Small intestine (tissue), 7 donors: ENCODE measurements around the gene CCDC172. TPM values are rescaled to one million over a fixed set of nuclear protein-coding genes. Genes with fewer than 3 reads are reported as not detected.

Experiments
- DNase-seq, 2 donors: peaks; one replicate each; pipeline versions ENCODE4 v3.0.0 to v3.0.0-alpha.2; 2013
- FAIRE-seq: peaks from 2 replicates; lab custom pipeline; 2012; peaks lifted over from hg19 to GRCh38; lab: Jason Lieb, UNC
- H3K27ac ChIP-seq, 3 donors: one replicate each; pipeline ENCODE4 v1.5.1; 2013; ENCODE audit warnings: low read length in 2 of 3, mild to moderate bottlenecking in 2 of 3, control low read depth in 1 of 3, inconsistent platforms in 1 of 3, low read depth in 1 of 3, moderate library complexity in 1 of 3
- H3K27me3 ChIP-seq, 3 donors: one replicate each; pipeline ENCODE4 v1.6.1; 2013; ENCODE audit warnings: low read length in 3 of 3, inconsistent platforms in 1 of 3; ENCODE audit not compliant: control insufficient read depth in 3 of 3, insufficient read depth in 3 of 3
- H3K36me3 ChIP-seq, 3 donors: one replicate each; pipeline ENCODE4 v1.6.1; 2013; ENCODE audit warnings: low read length in 3 of 3, inconsistent platforms in 1 of 3, low read depth in 1 of 3, mild to moderate bottlenecking in 1 of 3, moderate library complexity in 1 of 3; ENCODE audit not compliant: control insufficient read depth in 3 of 3, insufficient read depth in 2 of 3
- H3K4me1 ChIP-seq, 3 donors: one replicate each; pipeline ENCODE4 v1.6.1; 2013; ENCODE audit warnings: low read length in 2 of 3, inconsistent platforms in 1 of 3, low read depth in 1 of 3, mild to moderate bottlenecking in 1 of 3, moderate library complexity in 1 of 3; ENCODE audit not compliant: control insufficient read depth in 3 of 3, insufficient read depth in 2 of 3
- H3K4me3 ChIP-seq, 3 donors: one replicate each; pipeline ENCODE4 v1.5.1; 2013; ENCODE audit warnings: low read length in 3 of 3, control low read depth in 1 of 3, inconsistent platforms in 1 of 3, low read depth in 1 of 3, mild to moderate bottlenecking in 1 of 3, moderate library complexity in 1 of 3
- H3K9me3 ChIP-seq, 2 donors: one replicate each; pipeline ENCODE4 v1.6.1; 2013; ENCODE audit warnings: low read depth in 1 of 2, low read length in 1 of 2; ENCODE audit not compliant: control insufficient read depth in 2 of 2, insufficient read depth in 1 of 2
- WGBS, 3 donors: extraction: QIAGEN DNeasy Blood & Tissue Kit; methylation state at CpG; one replicate each; pipeline ENCODE4 v1.1.7; 2013; 5-methylcytosine and 5-hydroxymethylcytosine counted together
- polyA plus RNA-seq, 4 donors: library from polyadenylated mRNA; stranded (reverse) in 3 of 4; unstranded in 1 of 4; fragments of 200-250 nt in 3 of 4; fragments of 120-200 nt in 1 of 4; gene quantifications; one replicate each; pipeline versions ENCODE4 v1.2.1 to v1.2.3, GENCODE V29; 2013
- donor health status: healthy with polysubstance abuse.
- donor health status: control.
- donor health status: control.
- donor health status: Bipolar disorder and iron deficiency.
- donor health status: healthy.

CCDC172 gene
- polyA plus RNA-seq, 4 donors, result not detected

GRCh38 chr10:116296291-116296721 lies 27.9 kb upstream of the CCDC172 start:
- H3K27me3 ChIP-seq, result no peaks in the 10 kb centered on the region
- H3K4me3 ChIP-seq, result no peak overlapping the region
- DNase-seq (no peak), FAIRE-seq (no peak)
- no peaks in the 10 kb centered on the region for H3K9me3 ChIP-seq
- H3K36me3 ChIP-seq, result no peaks in the 10 kb centered on the region
- WGBS, 3 donors, result 53 to 60% (median 53%) methylated on average over 7 of the region's 7 CpGs
- H3K4me1 ChIP-seq, result no peaks in the 10 kb centered on the region
- H3K27ac ChIP-seq, result no peak overlapping the region

DNA sequence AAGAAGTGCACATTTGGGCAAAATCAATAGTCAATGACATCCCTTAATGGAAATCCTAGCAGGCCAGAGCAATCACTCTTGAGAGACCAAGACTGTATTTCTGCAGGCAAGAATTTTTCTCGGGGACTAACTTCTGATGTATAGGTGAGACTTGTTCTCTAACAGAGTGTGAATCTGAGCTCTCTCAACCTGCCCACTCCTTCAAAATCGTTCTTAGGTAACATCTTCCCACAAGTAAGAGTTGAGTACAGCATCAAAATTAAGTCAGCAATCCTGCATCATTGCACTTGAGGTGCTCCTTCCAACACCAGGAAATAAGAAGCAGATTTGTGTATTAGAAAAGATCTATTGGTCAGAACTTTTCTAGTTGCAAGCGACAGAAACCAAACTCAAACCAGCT lies 25.7 kb upstream of the CCDC172 start:
- FAIRE-seq, result no peak
- WGBS, 3 donors, result 69 to 82% (median 77%) methylated on average over 3 of the region's 3 CpGs

GRCh38 chr10:116300542-116300941 lies 23.7 kb upstream of the CCDC172 start:
- no peak overlapping the region for H3K4me3 ChIP-seq
- no peaks in the 10 kb centered on the region for H3K27me3 ChIP-seq
- 77 to 96% (median 89%) methylated on average over 1 of the region's 1 CpG for WGBS, 3 donors
- H3K4me1 ChIP-seq, result no peaks in the 10 kb centered on the region
- FAIRE-seq (no peak), DNase-seq (no peak)
- no peak overlapping the region for H3K27ac ChIP-seq
- no peaks in the 10 kb centered on the region for H3K36me3 ChIP-seq
- H3K9me3 ChIP-seq, result no peaks in the 10 kb centered on the region

More for the DNA sequence above, 25.7 kb upstream of the CCDC172 start:
- Histone ChIP-seq H3K4me3 (no peak overlapping the region), H3K36me3 (no peaks in the 10 kb centered on the region), H3K9me3 (no peaks in the 10 kb centered on the region), H3K4me1 (no peaks in the 10 kb centered on the region), H3K27me3 (no peaks in the 10 kb centered on the region), H3K27ac (no peak overlapping the region)
- DNase-seq, result no peak

DNA sequence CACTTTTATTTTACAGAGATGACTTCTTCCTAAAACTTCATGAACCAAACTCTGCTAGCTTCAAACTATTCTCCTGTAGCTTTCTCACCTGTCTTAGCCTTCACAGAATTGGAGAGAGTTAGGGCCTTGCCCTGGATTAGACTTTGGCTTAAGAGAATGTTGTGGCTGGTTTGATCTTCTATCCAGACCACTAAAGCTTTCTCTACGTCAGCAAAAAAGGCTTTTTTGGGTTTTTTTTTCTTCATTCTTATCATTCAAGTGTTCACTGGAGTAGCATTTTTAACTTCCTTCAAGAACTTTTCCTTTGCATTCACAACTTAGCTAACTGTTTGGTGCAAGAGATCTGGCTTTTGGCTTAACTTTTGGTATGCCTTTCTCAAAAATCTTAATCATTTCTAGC lies 19.3 kb upstream of the CCDC172 start:
- Histone ChIP-seq H3K36me3 (no peaks in the 10 kb centered on the region), H3K9me3 (no peaks in the 10 kb centered on the region), H3K4me3 (no peak overlapping the region), H3K4me1 (no peaks in the 10 kb centered on the region), H3K27me3 (no peaks in the 10 kb centered on the region), H3K27ac (no peak overlapping the region)
- FAIRE-seq, result no peak
- WGBS, 3 donors, result 50 to 70% (median 53%) methylated on average over 1 of the region's 1 CpG
- DNase-seq, result no peak

DNA sequence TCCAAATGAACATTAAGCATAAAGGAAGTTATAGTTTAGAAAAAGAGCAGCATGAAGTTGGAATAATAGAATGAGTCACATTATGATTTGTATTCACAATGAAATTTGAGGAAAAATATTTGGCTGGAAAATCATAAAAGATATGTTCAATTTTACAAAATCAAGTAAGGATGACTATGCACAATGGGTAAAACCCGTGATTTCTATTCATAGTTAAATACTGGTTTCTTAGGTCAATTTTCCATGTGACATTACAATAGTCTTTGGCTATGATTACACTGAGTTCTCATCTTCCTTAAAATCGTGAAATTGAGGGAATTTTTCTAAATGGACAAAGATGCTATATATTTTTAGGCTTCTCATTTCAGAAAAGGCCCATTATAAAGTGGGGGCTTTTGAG lies 17.4 kb upstream of the CCDC172 start:
- no peak for DNase-seq
- no peak for FAIRE-seq
- H3K9me3 ChIP-seq, result no peaks in the 10 kb centered on the region
- no peak overlapping the region for H3K4me3 ChIP-seq
- no peaks in the 10 kb centered on the region for H3K36me3 ChIP-seq
- WGBS, 3 donors, result 63 to 77% (median 67%) methylated on average over 2 of the region's 2 CpGs
- no peaks in the 10 kb centered on the region for H3K4me1 ChIP-seq
- H3K27me3 ChIP-seq, result no peaks in the 10 kb centered on the region
- H3K27ac ChIP-seq, result no peak overlapping the region

- H3K4me3 ChIP-seq, result no peak overlapping the region
- DNase-seq (no peak), FAIRE-seq (no peak)
- no peak overlapping the region for H3K27ac ChIP-seq
- no peaks in the 10 kb centered on the region for H3K4me1 ChIP-seq
- 73 to 77% (median 76%) methylated on average over 4 of the region's 4 CpGs for WGBS, 3 donors
- no peaks in the 10 kb centered on the region for H3K36me3 ChIP-seq
- H3K9me3 ChIP-seq, result no peaks in the 10 kb centered on the region
- H3K27me3 ChIP-seq, result no peaks in the 10 kb centered on the region
Observed at GRCh38 chr10:116307455-116307854, 16.8 kb upstream of the CCDC172 start.

DNA sequence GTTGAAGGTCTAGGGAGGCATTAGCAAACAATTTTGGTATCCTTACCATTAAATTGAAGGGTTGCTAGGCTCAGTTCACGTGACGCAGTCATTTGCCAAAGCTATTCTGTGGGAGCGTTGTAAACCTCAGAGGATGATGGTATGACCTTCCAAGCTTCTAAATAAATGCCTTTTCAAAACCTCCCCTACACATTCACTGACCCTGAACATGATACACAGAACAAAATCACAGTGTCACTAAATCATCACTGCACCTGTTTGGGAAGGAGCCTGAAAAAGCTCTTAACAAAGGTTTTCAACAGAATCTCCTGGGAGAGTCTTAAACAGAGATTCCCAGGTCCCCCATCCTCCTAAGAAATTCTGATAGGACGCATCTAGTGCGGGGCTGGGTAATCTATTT lies 13.2 kb upstream of the CCDC172 start:
- Histone ChIP-seq H3K4me3 (no peak overlapping the region), H3K9me3 (no peaks in the 10 kb centered on the region), H3K36me3 (no peaks in the 10 kb centered on the region), H3K4me1 (no peaks in the 10 kb centered on the region), H3K27ac (no peak overlapping the region), H3K27me3 (no peaks in the 10 kb centered on the region)
- FAIRE-seq (no peak), DNase-seq (no peak)
- WGBS, 3 donors, result 88 to 94% (median 89%) methylated on average over 5 of the region's 5 CpGs

- no peak for FAIRE-seq
- Histone ChIP-seq H3K27me3 (no peaks in the 10 kb centered on the region), H3K9me3 (no peaks in the 10 kb centered on the region), H3K36me3 (no peaks in the 10 kb centered on the region), H3K4me1 (no peaks in the 10 kb centered on the region), H3K27ac (no peak overlapping the region), H3K4me3 (no peak overlapping the region)
- DNase-seq, result no peak
- WGBS, 3 donors, result 52 to 59% (median 55%) methylated on average over 2 of the region's 2 CpGs
Observed at GRCh38 chr10:116311706-116312490, 12.3 kb upstream of the CCDC172 start.

- Histone ChIP-seq H3K27me3 (no peaks in the 10 kb centered on the region), H3K9me3 (no peaks in the 10 kb centered on the region), H3K36me3 (no peaks in the 10 kb centered on the region), H3K27ac (no peak overlapping the region), H3K4me3 (no peak overlapping the region), H3K4me1 (no peaks in the 10 kb centered on the region)
- 72 to 77% (median 73%) methylated on average over 4 of the region's 4 CpGs for WGBS, 3 donors
- no peak for DNase-seq
- no peak for FAIRE-seq
Observed at GRCh38 chr10:116312548-116312947, 11.7 kb upstream of the CCDC172 start.
